Endothelial cell of umbilical vein (primary cell): ENCODE measurements around the gene CCR7. TPM values are rescaled to one million over a fixed set of nuclear protein-coding genes. Genes with fewer than 3 reads are reported as not detected.

Experiments used
- BruUV-seq: library from RNA; stranded (reverse); fragments of 400-500 nt; replicated peaks from 2 replicates; lab custom pipeline; 2021; lab: Mats Ljungman, UMichigan
- CTCF ChIA-PET: fragments of 300-600, 350-600 bp; sonication (Branson Sonifier 250); formaldehyde crosslinking; loops from one replicate; lab custom pipeline; 2021; ENCODE audit warnings: antibody characterized with exemption, inconsistent platforms; lab: Charles Lee
- POLR2A ChIA-PET: fragments of 300-600, 350-600 bp; sonication (Branson Sonifier 250); formaldehyde crosslinking; loops from one replicate; lab custom pipeline; 2021; ENCODE audit warnings: antibody characterized with exemption, inconsistent platforms; lab: Charles Lee
- DNase-seq: peaks from one replicate; pipeline ENCODE4 v3.0.0-alpha.2; 2011; ENCODE audit warnings: low read depth, low spot score
- FAIRE-seq: peaks from 2 replicates; lab custom pipeline; 2011; peaks lifted over from hg19 to GRCh38; lab: Jason Lieb, UNC
- H2AFZ ChIP-seq: 2 replicates; pipeline ENCODE4 v1.6.0; 2012; ENCODE audit warnings: low read depth, low read length, control low read depth, inconsistent platforms
- H3K27ac ChIP-seq: 2 replicates; pipeline ENCODE4 v1.5.1; 2011; ENCODE audit warnings: low read depth, mild to moderate bottlenecking, control low read depth, low read length, moderate library complexity; ENCODE audit not compliant: insufficient read depth
- H3K27me3 ChIP-seq, 2 experiments: 2 replicates each; pipeline versions ENCODE4 v1.6.0 to v1.6.1; 2011; ENCODE audit warnings: low read length in 2 of 2, mixed read lengths in 1 of 2; ENCODE audit not compliant: control insufficient read depth in 2 of 2, insufficient read depth in 2 of 2
- H3K36me3 ChIP-seq, 2 experiments: 2 replicates in 1 of 2; 3 replicates in 1 of 2; pipeline ENCODE4 v1.5.1; 2011; ENCODE audit warnings: low read length in 2 of 2, mild to moderate bottlenecking in 1 of 2, moderate library complexity in 1 of 2; ENCODE audit not compliant: control insufficient read depth in 2 of 2, insufficient read depth in 2 of 2; ENCODE audit errors: extremely low read depth in 1 of 2
- H3K4me1 ChIP-seq: 3 replicates; pipeline ENCODE4 v1.5.1; 2011; ENCODE audit warnings: mild to moderate bottlenecking, low read length; ENCODE audit not compliant: control insufficient read depth, insufficient read depth; ENCODE audit errors: extremely low read depth
- H3K4me2 ChIP-seq: 2 replicates; pipeline ENCODE4 v1.6.1; 2011; ENCODE audit warnings: low read length, control low read depth, mixed read lengths; ENCODE audit not compliant: insufficient read depth
- H3K4me3 ChIP-seq, 3 experiments: fragments of 200-600 bp in 1 of 3; sonication (generic), shearing (Covaris generic) in 1 of 3; replicated peaks in 1 of 3; 2 replicates each; pipeline ENCODE4 v1.5.1; 2011 to 2016; ENCODE audit warnings: control low read depth in 3 of 3, low read length in 3 of 3, mild to moderate bottlenecking in 2 of 3, inconsistent platforms in 1 of 3, low read depth in 1 of 3, moderate library complexity in 1 of 3; ENCODE audit not compliant: insufficient read depth in 1 of 3
- H3K79me2 ChIP-seq: 2 replicates; pipeline ENCODE4 v1.6.0; 2012; ENCODE audit warnings: low read length, inconsistent platforms; ENCODE audit not compliant: control insufficient read depth, insufficient read depth
- H3K9ac ChIP-seq: replicated peaks from 2 replicates; pipeline ENCODE3; 2011; ENCODE audit warnings: low read length, control low read depth; ENCODE audit not compliant: insufficient read depth; ENCODE audit errors: extremely low read depth
- H3K9me1 ChIP-seq: replicated peaks from 3 replicates; pipeline ENCODE4 v1.6.0; 2011; ENCODE audit warnings: mild to moderate bottlenecking, low read length; ENCODE audit not compliant: control insufficient read depth, insufficient read depth; ENCODE audit errors: extremely low read depth
- H3K9me3 ChIP-seq: replicated peaks from 2 replicates; pipeline ENCODE4 v1.5.1; 2012; ENCODE audit warnings: low read length, inconsistent platforms; ENCODE audit not compliant: control insufficient read depth, insufficient read depth
- H4K20me1 ChIP-seq: replicated peaks from 2 replicates; pipeline ENCODE3; 2011; ENCODE audit warnings: mild to moderate bottlenecking, low read length; ENCODE audit not compliant: control insufficient read depth, insufficient read depth; ENCODE audit errors: extremely low read depth
- CTCF ChIP-seq, 2 donors: IDR thresholded peaks; 1 replicate in 1 of 2; 2 replicates in 1 of 2; pipeline ENCODE4 v1.5.1; 2011; ENCODE audit warnings: low read length in 2 of 2, mild to moderate bottlenecking in 2 of 2, moderate library complexity in 2 of 2, control low read depth in 1 of 2, inconsistent platforms in 1 of 2, low read depth in 1 of 2; ENCODE audit not compliant: insufficient read depth in 1 of 2; ENCODE audit errors: extremely low read depth in 1 of 2
- EZH2 ChIP-seq: IDR thresholded peaks from 2 replicates; pipeline ENCODE4 v1.6.1; 2012; ENCODE audit warnings: borderline replicate concordance, low read depth, mild to moderate bottlenecking, moderate library complexity, low read length, inconsistent platforms; ENCODE audit not compliant: severe bottlenecking
- FOS ChIP-seq: IDR thresholded peaks from 2 replicates; pipeline ENCODE4 v1.6.1; 2011; ENCODE audit warnings: mild to moderate bottlenecking, low read length, moderate library complexity, borderline replicate concordance; ENCODE audit not compliant: insufficient read depth
- GATA2 ChIP-seq: IDR thresholded peaks from 2 replicates; pipeline ENCODE4 v1.7.0; 2011; ENCODE audit warnings: low read depth, mild to moderate bottlenecking, moderate library complexity, mixed read lengths, low read length; ENCODE audit not compliant: insufficient read length, insufficient read depth
- JUN ChIP-seq: IDR thresholded peaks from 2 replicates; pipeline ENCODE4 v1.6.1; 2011; ENCODE audit warnings: borderline replicate concordance, low read depth; ENCODE audit not compliant: insufficient read length, insufficient read depth
- MAX ChIP-seq: IDR thresholded peaks from 2 replicates; pipeline ENCODE4 v1.6.1; 2011; ENCODE audit not compliant: insufficient read depth, insufficient read length
- MYC ChIP-seq: IDR thresholded peaks from one replicate; pipeline ENCODE4 v1.6.1; 2011; ENCODE audit warnings: mild to moderate bottlenecking, low read depth, low read length
- POLR2A ChIP-seq: IDR thresholded peaks from 2 replicates; pipeline ENCODE4 v1.6.1; 2012; ENCODE audit warnings: low read depth, mild to moderate bottlenecking, control low read depth, low read length
- POLR2AphosphoS5 ChIP-seq: IDR thresholded peaks from 2 replicates; pipeline ENCODE4 v1.6.1; 2012; ENCODE audit warnings: low read depth, mild to moderate bottlenecking, control low read depth, low read length, moderate library complexity; ENCODE audit not compliant: insufficient read depth
- dilution Hi-C: fragments of 300-500 bp; cut with MboI; formaldehyde crosslinking; loops from one replicate; pipeline ENCODE4 v1.15.0; 2019; ENCODE audit warnings: low sequenced_read_pairs; ENCODE audit not compliant: extremely low pct_ligation_motif_present
- intact Hi-C: fragments of 100-400 bp; cut with micrococcal nuclease; formaldehyde crosslinking; loops from one replicate; pipeline ENCODE4 v1.10.0; 2022
- polyA plus RNA-seq, 4 experiments: library from polyadenylated mRNA; depleted of rRNA in 3 of 4; stranded (reverse) in 3 of 4; unstranded in 1 of 4; fragments of >200 nt; gene quantifications; 2 replicates each; pipeline versions ENCODE4 v1.2.1 to v1.2.3, GENCODE V29; 2011 to 2012; ENCODE audit warnings: missing spikeins in 1 of 4
- total RNA-seq: library from RNA; stranded (reverse); gene quantifications from 2 replicates; pipeline ENCODE4 v1.2.3, GENCODE V29; 2021

Gene CCR7
- total and polyA plus RNA-seq, 2 donors (not counting 3 experiments of a cell fraction or from before 2014, with no cell fraction given) = 0.18 TPM; not detected in 1

GRCh38 chr17:40610359-40610758 lies 45.1 kb upstream of the CCR7 start:
- Histone ChIP-seq H3K9me1 (no peaks in the 10 kb centered on the region), H3K27me3 (peaks cover 16 to 17% of the 10 kb centered on the region in 2 experiments), H3K4me2 (no peak overlapping the region), H3K4me3 (no peak overlapping the region), H3K9ac (no peak overlapping the region), H3K9me3 (no peaks in the 10 kb centered on the region), H4K20me1 (no peaks in the 10 kb centered on the region), H3K79me2 (no peaks in the 10 kb centered on the region), H3K27ac (no peak overlapping the region), H2AFZ (no peak overlapping the region), H3K4me1 (no peaks in the 10 kb centered on the region), H3K36me3 (no peaks in the 10 kb centered on the region)
- intact Hi-C loops = no loop called here
- DNase-seq (no peak), FAIRE-seq (no peak)
- BruUV-seq = no TSS peak
- no peak for TF ChIP-seq FOS
- TF ChIP-seq MAX = no peak
- TF ChIP-seq GATA2 = no peak
- TF ChIP-seq JUN = no peak
- TF ChIP-seq CTCF (IDR thresholded peaks at IDR 0.05; ENCODE audit: extremely low read depth in 1 of 2, insufficient read depth in 1 of 2, low read depth in 1 of 2, low read length in 2 of 2) = no peak
- TF ChIP-seq EZH2 = no peak
- no peak for TF ChIP-seq MYC
- TF ChIP-seq POLR2AphosphoS5 = no peak
- no peak for TF ChIP-seq POLR2A
- CTCF ChIA-PET = interaction anchor here (2.1 kb wide), 1 partner anchor 10 kb away, joined by 14 read pairs; no protein-coding TSS in a partner anchor
- POLR2A ChIA-PET = no interaction called here
- dilution Hi-C loops = no loop called here
